GM12878 (cell line): ENCODE results near the gene CHMP4A. TPM values are rescaled to one million over a fixed set of nuclear protein-coding genes. Genes with fewer than 3 reads are reported as not detected.

Source experiments
- CBFB ChIP-seq: IDR thresholded peaks from 2 replicates; pipeline ENCODE4 v1.6.1; 2016; ENCODE audit warnings: antibody characterized with exemption, low read depth
- IKZF1 ChIP-seq: fragments of 450-650 bp; conservative IDR thresholded peaks from 2 replicates; pipeline ENCODE4 v1.6.1; 2017; ENCODE audit warnings: antibody characterized with exemption, mild to moderate bottlenecking
- IRF4 ChIP-seq: IDR thresholded peaks from 2 replicates; pipeline ENCODE4 v1.6.1; 2011; ENCODE audit warnings: low read depth, low read length
- JUND ChIP-seq: IDR thresholded peaks from 2 replicates; pipeline ENCODE4 v1.6.1; 2012; ENCODE audit warnings: low read depth, mild to moderate bottlenecking, low read length, improper control_type of control experiment, moderate library complexity
- KAT2A ChIP-seq: conservative IDR thresholded peaks from 2 replicates; pipeline ENCODE4 v1.6.1; 2011; ENCODE audit warnings: low read depth, low read length; ENCODE audit not compliant: control insufficient read depth
- KLF5 ChIP-seq: fragments of 450-650 bp; IDR thresholded peaks from 2 replicates; pipeline ENCODE4 v1.6.1; 2014; ENCODE audit warnings: mild to moderate bottlenecking; ENCODE audit not compliant: partially characterized antibody
- NFIC ChIP-seq: IDR thresholded peaks from 2 replicates; pipeline ENCODE4 v1.6.1; 2012; ENCODE audit warnings: low read depth, mild to moderate bottlenecking, inconsistent platforms, low read length, moderate library complexity
- NR2C2 ChIP-seq: IDR thresholded peaks from 2 replicates; pipeline ENCODE4 v1.6.1; 2011; ENCODE audit warnings: borderline replicate concordance, low read depth; ENCODE audit not compliant: control insufficient read depth, insufficient read length
- NRF1 ChIP-seq: conservative IDR thresholded peaks from 2 replicates; pipeline ENCODE4 v1.6.1; 2011; ENCODE audit warnings: mild to moderate bottlenecking, low read depth, low read length, improper control_type of control experiment
- PAX8 ChIP-seq: fragments of 450-650 bp; IDR thresholded peaks from 2 replicates; pipeline ENCODE4 v1.6.1; 2017; ENCODE audit warnings: mild to moderate bottlenecking, moderate library complexity
- SMARCA5 ChIP-seq: fragments of 450-650 bp; IDR thresholded peaks from 2 replicates; pipeline ENCODE4 v1.6.1; 2017; ENCODE audit warnings: mild to moderate bottlenecking
- SMC3 ChIP-seq: IDR thresholded peaks from 2 replicates; pipeline ENCODE4 v1.6.1; 2011; ENCODE audit warnings: low read length, improper control_type of control experiment, borderline replicate concordance
- SREBF1 ChIP-seq: IDR thresholded peaks from 2 replicates; pipeline ENCODE4 v1.6.1; 2012; ENCODE audit warnings: mild to moderate bottlenecking, low read length
- WRNIP1 ChIP-seq: IDR thresholded peaks from 2 replicates; pipeline ENCODE4 v1.6.1; 2011; ENCODE audit warnings: low read depth, low read length, improper control_type of control experiment, borderline replicate concordance
- ZNF207 ChIP-seq: fragments of 450-650 bp; IDR thresholded peaks from 2 replicates; pipeline ENCODE4 v1.6.1; 2014; ENCODE audit warnings: antibody characterized with exemption, mild to moderate bottlenecking, borderline replicate concordance
- ZNF217 ChIP-seq: fragments of 450-650 bp; IDR thresholded peaks from 2 replicates; pipeline ENCODE4 v1.6.1; 2017; ENCODE audit warnings: antibody characterized with exemption, mild to moderate bottlenecking
- polyA plus RNA-seq, 11 experiments: library from polyadenylated mRNA; depleted of rRNA in 4 of 11; unstranded in 6 of 11; stranded (reverse) in 5 of 11; fragments of >200 nt; fragmentation: Nextera tagmentation in 4 of 11; fragmentation: Illumina TruSeq in 1 of 11; extraction: Ambion mirVana in 4 of 11; extraction: Trizol in 1 of 11; gene quantifications; 1 replicate in 1 of 11; 2 replicates in 10 of 11; pipeline versions ENCODE4 v1.2.1 to v1.2.3, GENCODE V29; 2011 to 2016; ENCODE audit warnings: inconsistent platforms in 2 of 11, missing spikeins in 2 of 11, low read depth in 1 of 11
- total RNA-seq, 4 experiments: library from RNA; depleted of rRNA in 3 of 4; stranded (reverse); fragments of >200 nt in 3 of 4; fragmentation: Illumina TruSeq in 1 of 4; extraction: Trizol in 1 of 4; gene quantifications; 2 replicates each; pipeline versions ENCODE4 v1.2.1 to v1.2.3, GENCODE V29; 2013 to 2021
- TF ChIP-seq, protein P1 (sequence below): IDR thresholded peaks from 2 replicates; pipeline ENCODE4 v1.6.1; 2011; ENCODE audit warnings: low read depth, low read length, improper control_type of control experiment, borderline replicate concordance
- TF ChIP-seq, protein P2 (sequence below): fragments of 450-650 bp; IDR thresholded peaks from 2 replicates; pipeline ENCODE4 v1.6.1; 2017; ENCODE audit warnings: low read depth, mild to moderate bottlenecking, moderate library complexity

CHMP4A gene
- total and polyA plus RNA-seq, 10 of the 15 experiments (the other 5 are each of a cell fraction or from before 2014, with no cell fraction given): 35.5 to 151 (median 84.7) TPM

DNA sequence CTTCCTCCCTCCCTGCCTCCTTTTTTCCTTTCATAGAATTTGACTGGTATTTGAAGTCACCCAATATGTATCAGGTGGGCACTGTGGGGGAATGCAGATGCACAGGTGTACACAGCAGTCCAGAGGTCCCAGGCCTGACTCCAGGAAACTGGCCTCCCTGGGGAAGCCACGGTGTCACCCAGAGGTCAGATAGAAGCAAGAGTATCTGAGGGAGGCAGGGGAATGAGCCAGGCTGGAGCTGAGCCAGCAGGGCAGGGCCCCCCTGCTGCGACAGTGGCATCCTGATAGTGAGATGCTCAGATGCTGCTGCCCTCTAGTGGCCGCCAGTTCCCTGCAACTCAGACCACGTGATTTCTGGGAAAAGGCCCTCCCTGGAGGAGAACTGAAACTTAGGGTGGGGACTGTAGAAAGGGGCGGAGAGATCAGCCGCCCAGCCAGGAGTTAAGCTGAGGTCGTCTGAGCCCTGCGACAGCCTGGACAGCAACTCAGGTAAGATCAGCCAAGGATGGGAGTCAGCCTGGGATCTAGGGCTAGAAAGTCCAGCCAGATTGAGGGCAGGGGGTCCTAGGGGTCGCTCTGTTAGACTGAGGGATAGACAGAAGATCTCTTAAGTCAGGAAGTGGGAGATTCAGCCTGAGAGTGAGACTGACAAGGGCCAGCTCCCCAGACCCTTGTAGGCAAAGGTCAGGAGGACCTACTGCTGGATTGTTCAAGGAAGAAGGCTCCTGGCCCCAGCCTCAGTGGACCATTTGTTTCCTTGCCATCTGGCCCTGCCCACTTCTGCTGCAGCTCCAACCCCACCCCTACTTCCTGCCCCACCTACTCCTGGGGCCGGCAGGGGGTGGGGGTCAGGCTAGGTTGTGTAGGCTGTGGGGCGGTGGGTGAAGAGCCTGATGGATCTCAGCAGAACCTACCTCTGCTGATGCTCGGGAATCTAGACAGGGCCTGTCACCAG, 52.2 kb downstream of the CHMP4A start, which contains the start of gene IRF9 (continued):
- TF ChIP-seq IKZF1 (peak; percentile 84), NR2C2 (no peak), SREBF1 (no peak), IRF4 (peak; percentile 59), ZNF207 (peak; percentile 95), JUND (no peak), SMC3 (peak; percentile 62; the same call in 1 of the 2 replicates), SMARCA5 (peak; percentile 90), KLF5 (peak; percentile 75), WRNIP1 (peak; percentile 8; the same call in 1 of the 2 replicates), CBFB (peak; percentile 76; the same call in 1 of the 2 replicates), PAX8 (no peak), NFIC (peak; percentile 67), NRF1 (no peak), KAT2A (no peak), ZNF217 (no peak)
- TF ChIP-seq, protein P1, sequence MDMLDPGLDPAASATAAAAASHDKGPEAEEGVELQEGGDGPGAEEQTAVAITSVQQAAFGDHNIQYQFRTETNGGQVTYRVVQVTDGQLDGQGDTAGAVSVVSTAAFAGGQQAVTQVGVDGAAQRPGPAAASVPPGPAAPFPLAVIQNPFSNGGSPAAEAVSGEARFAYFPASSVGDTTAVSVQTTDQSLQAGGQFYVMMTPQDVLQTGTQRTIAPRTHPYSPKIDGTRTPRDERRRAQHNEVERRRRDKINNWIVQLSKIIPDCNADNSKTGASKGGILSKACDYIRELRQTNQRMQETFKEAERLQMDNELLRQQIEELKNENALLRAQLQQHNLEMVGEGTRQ: peak; percentile 93
- TF ChIP-seq, protein P2, sequence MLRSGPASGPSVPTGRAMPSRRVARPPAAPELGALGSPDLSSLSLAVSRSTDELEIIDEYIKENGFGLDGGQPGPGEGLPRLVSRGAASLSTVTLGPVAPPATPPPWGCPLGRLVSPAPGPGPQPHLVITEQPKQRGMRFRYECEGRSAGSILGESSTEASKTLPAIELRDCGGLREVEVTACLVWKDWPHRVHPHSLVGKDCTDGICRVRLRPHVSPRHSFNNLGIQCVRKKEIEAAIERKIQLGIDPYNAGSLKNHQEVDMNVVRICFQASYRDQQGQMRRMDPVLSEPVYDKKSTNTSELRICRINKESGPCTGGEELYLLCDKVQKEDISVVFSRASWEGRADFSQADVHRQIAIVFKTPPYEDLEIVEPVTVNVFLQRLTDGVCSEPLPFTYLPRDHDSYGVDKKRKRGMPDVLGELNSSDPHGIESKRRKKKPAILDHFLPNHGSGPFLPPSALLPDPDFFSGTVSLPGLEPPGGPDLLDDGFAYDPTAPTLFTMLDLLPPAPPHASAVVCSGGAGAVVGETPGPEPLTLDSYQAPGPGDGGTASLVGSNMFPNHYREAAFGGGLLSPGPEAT: peak; percentile 73
